Measurements from ENCODE around the gene GPR18. TPM values are rescaled to one million over a fixed set of nuclear protein-coding genes. Genes with fewer than 3 reads are reported as not detected.

GPR18 gene
- total RNA-seq, 2 experiments from 2014 or later: 42.9 to 45.1 TPM

GRCh38 chr13:99268822-99269221 is 10.6 kb upstream of the GPR18 start:
- H3K4me1 ChIP-seq (ENCODE audit: insufficient read depth, low read length): peaks cover 34% of the 10 kb centered on the region
- H3K27me3 ChIP-seq (ENCODE audit: control insufficient read depth in 1 of 2, insufficient read depth in 2 of 2, low read length in 2 of 2): no peaks in the 10 kb centered on the region
- POLR2A ChIA-PET: interaction anchor here (0.8 to 5.5 kb wide), 15 partner anchors 17 to 166 kb away, joined by 3 to 55 read pairs (median 9); partner anchors contain the start of gene UBAC2
- H3K4me3 ChIP-seq (ENCODE audit: low read length): no peak overlapping the region
- H3K36me3 Mint-ChIP-seq (ENCODE audit: low read depth): peaks cover 46% of the 10 kb centered on the region
- peaks cover 40% of the 10 kb centered on the region for H3K36me3 ChIP-seq (ENCODE audit: insufficient read depth, low read length)
- no peak for ATAC-seq (ENCODE audit: poor library complexity)
- H3K27ac ChIP-seq (ENCODE audit: low read depth in 1 of 2, low read length in 2 of 2): no peak overlapping the region
- peaks cover 76% of the 10 kb centered on the region for H3K4me1 Mint-ChIP-seq (ENCODE audit: low read depth)
- no peaks in the 10 kb centered on the region for H3K27me3 Mint-ChIP-seq
- H3K9me3 ChIP-seq (ENCODE audit: control insufficient read depth in 1 of 2, insufficient read depth in 1 of 2, low read length in 2 of 2): peaks cover 4 to 5% of the 10 kb centered on the region in 2 experiments
- no peak for DNase-seq
- intact Hi-C loops (cut with DNase I, micrococcal nuclease): loop anchor here (1.0 to 10.0 kb wide), 5 partner anchors 115 to 336 kb away; partner anchors contain the start of genes CLYBL (in 1 of the 2) and TM9SF2 (in 1 of the 2)
- H3K4me3 Mint-ChIP-seq: peak overlapping the region; percentile 13
- TF ChIP-seq CTCF (IDR thresholded peaks at IDR 0.05): no peak
- peaks cover 2% of the 10 kb centered on the region for H3K9me3 Mint-ChIP-seq
- H3K27ac Mint-ChIP-seq: peak overlapping the region; percentile 79
- CTCF ChIA-PET: interaction anchor here (1.4 to 10.4 kb wide), 19 partner anchors 11 to 170 kb away, joined by 3 to 189 read pairs (median 9); partner anchors contain the start of genes GPR18, GPR183 and UBAC2

- Mint-ChIP-seq H3K27ac (no peak overlapping the region), H3K4me3 (no peak overlapping the region), H3K36me3 (ENCODE audit: low read depth) (peaks cover 37% of the 10 kb centered on the region), H3K4me1 (ENCODE audit: low read depth) (peaks cover 76% of the 10 kb centered on the region), H3K27me3 (no peaks in the 10 kb centered on the region), H3K9me3 (peaks cover 2% of the 10 kb centered on the region)
- CTCF ChIA-PET: interaction anchor here (1.2 to 10.4 kb wide), 5 partner anchors 30 to 170 kb away, joined by 3 to 189 read pairs (median 15); no protein-coding TSS in a partner anchor
- no peak overlapping the region for H3K27ac ChIP-seq (ENCODE audit: low read depth in 1 of 2, low read length in 2 of 2)
- no peak for TF ChIP-seq CTCF (IDR thresholded peaks at IDR 0.05)
- POLR2A ChIA-PET: interaction anchor here (1.1 to 5.5 kb wide), 5 partner anchors 10 to 119 kb away, joined by 3 to 37 read pairs (median 5); partner anchors contain the start of genes GPR18 and UBAC2
- H3K27me3 ChIP-seq (ENCODE audit: control insufficient read depth in 1 of 2, insufficient read depth in 2 of 2, low read length in 2 of 2): no peaks in the 10 kb centered on the region
- intact Hi-C loops (cut with DNase I, micrococcal nuclease): loop anchor here in 1 of 2 experiments (1.0 to 10.0 kb wide), 4 partner anchors 169 to 337 kb away; partner anchors contain the start of genes CLYBL and TM9SF2
- ATAC-seq (ENCODE audit: poor library complexity) (no peak), DNase-seq (no peak)
- peaks cover 4 to 5% of the 10 kb centered on the region in 2 experiments for H3K9me3 ChIP-seq (ENCODE audit: control insufficient read depth in 1 of 2, insufficient read depth in 1 of 2, low read length in 2 of 2)
- no peak overlapping the region for H3K4me3 ChIP-seq (ENCODE audit: low read length)
- H3K36me3 ChIP-seq (ENCODE audit: insufficient read depth, low read length): peaks cover 40% of the 10 kb centered on the region
- H3K4me1 ChIP-seq (ENCODE audit: insufficient read depth, low read length): peaks cover 28% of the 10 kb centered on the region
These were observed 9.7 kb upstream of the GPR18 start for GRCh38 chr13:99267927-99268326.

GRCh38 chr13:99266827-99267226 is 8.6 kb upstream of the GPR18 start:
- TF ChIP-seq CTCF (IDR thresholded peaks at IDR 0.05): no peak
- no peaks in the 10 kb centered on the region for H3K9me3 Mint-ChIP-seq
- ChIA-PET CTCF (interaction anchor here (0.8 to 10.4 kb wide), 9 partner anchors 32 to 238 kb away, joined by 3 to 189 read pairs (median 5); partner anchors contain the start of gene UBAC2), POLR2A (interaction anchor here (1.1 to 5.5 kb wide), 11 partner anchors 9 to 90 kb away, joined by 3 to 37 read pairs (median 5); partner anchors contain the start of genes GPR18 and UBAC2)
- Histone ChIP-seq H3K27me3 (ENCODE audit: control insufficient read depth in 1 of 2, insufficient read depth in 2 of 2, low read length in 2 of 2) (no peaks in the 10 kb centered on the region), H3K4me1 (ENCODE audit: insufficient read depth, low read length) (peaks cover 21% of the 10 kb centered on the region), H3K4me3 (ENCODE audit: low read length) (no peak overlapping the region), H3K27ac (ENCODE audit: low read depth in 1 of 2, low read length in 2 of 2) (no peak overlapping the region), H3K36me3 (ENCODE audit: insufficient read depth, low read length) (peaks cover 34% of the 10 kb centered on the region), H3K9me3 (ENCODE audit: control insufficient read depth in 1 of 2, insufficient read depth in 1 of 2, low read length in 2 of 2) (no peaks in the 10 kb centered on the region)
- ATAC-seq (ENCODE audit: poor library complexity) (no peak), DNase-seq (no peak)
- no peaks in the 10 kb centered on the region for H3K27me3 Mint-ChIP-seq
- H3K27ac Mint-ChIP-seq: peak overlapping the region; percentile 51
- H3K36me3 Mint-ChIP-seq (ENCODE audit: low read depth): peaks cover 26% of the 10 kb centered on the region
- H3K4me3 Mint-ChIP-seq: no peak overlapping the region
- H3K4me1 Mint-ChIP-seq (ENCODE audit: low read depth): peaks cover 76% of the 10 kb centered on the region
- intact Hi-C loops (cut with DNase I, micrococcal nuclease): loop anchor here (1.0 to 10.0 kb wide), 6 partner anchors 71 to 338 kb away; partner anchors contain the start of genes CLYBL (in 1 of the 2) and TM9SF2 (in 1 of the 2)

All from CD4-positive, alpha-beta T cell (primary cell).